BJ (cell line): ENCODE results near the gene DNAJB12. TPM values are rescaled to one million over a fixed set of nuclear protein-coding genes. Genes with fewer than 3 reads are reported as not detected.
A peak's percentile ranks its signal among the peaks of the same experiment; 100 is the strongest.

ENCODE experiments used
- CTCF ChIA-PET: fragments of 350-600 bp; formaldehyde crosslinking; extraction: SDS; loops from one replicate; lab custom pipeline; 2021; ENCODE audit warnings: antibody characterized with exemption, inconsistent platforms; lab: Yijun Ruan, JAX
- POLR2A ChIA-PET: fragments of 300-600 bp; sonication (Branson Sonifier 250); formaldehyde crosslinking; extraction: SDS; loops from one replicate; lab custom pipeline; 2021; ENCODE audit warnings: antibody characterized with exemption; lab: Charles Lee
- DNase-seq: peaks from one replicate; pipeline ENCODE4 v3.0.0-alpha.2; 2011; ENCODE audit warnings: low read depth
- H3K27me3 ChIP-seq: 2 replicates; pipeline ENCODE4 v1.6.0; 2011; ENCODE audit warnings: low read length; ENCODE audit not compliant: control insufficient read depth, insufficient read depth
- H3K36me3 ChIP-seq: 2 replicates; pipeline ENCODE4 v1.5.1; 2011; ENCODE audit warnings: low read length; ENCODE audit not compliant: control insufficient read depth, insufficient read depth
- H3K4me3 ChIP-seq: 2 replicates; pipeline ENCODE4 v1.5.1; 2011; ENCODE audit warnings: low read depth, mild to moderate bottlenecking, control low read depth, low read length
- polyA plus RNA-seq: library from polyadenylated mRNA; depleted of rRNA; stranded (reverse); fragments of >200 nt; gene quantifications from 2 replicates; pipeline ENCODE4 v1.2.3, GENCODE V29; 2011
- TF ChIP-seq, protein P1 (sequence below): IDR thresholded peaks from 2 replicates; pipeline ENCODE4 v1.5.1; 2011; ENCODE audit warnings: low read depth, mild to moderate bottlenecking, control low read depth, inconsistent platforms, low read length, moderate library complexity; ENCODE audit not compliant: insufficient read depth

DNAJB12 gene
- polyA plus RNA-seq, 1 experiment: 38.8 TPM

DNA sequence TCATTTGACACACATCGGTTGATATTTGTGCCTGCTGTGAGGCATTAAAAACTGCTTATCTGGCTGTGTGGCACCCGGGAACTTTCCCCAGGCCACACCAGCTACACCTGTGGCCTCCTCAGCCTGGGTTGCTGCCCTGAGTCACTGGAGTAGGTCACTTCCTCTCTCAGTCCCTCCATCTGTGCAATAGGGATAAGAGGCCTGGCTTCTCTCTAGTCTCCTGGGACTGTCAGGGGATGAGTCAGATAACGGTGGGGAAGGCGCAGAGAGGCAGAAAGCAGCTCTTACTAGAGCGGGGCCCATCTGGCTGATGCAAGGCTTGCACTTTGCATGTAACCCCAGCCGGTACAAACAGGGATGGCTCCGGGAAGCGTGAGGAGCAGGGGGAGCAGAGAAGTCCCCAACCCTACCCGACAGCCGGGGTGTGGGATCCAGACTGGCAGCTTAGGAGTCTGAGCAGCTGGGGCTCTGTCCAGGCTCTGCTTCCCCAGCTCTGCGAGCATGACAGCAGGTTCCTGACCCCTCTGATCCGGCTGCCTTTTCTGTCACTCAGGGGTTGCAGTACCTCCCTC, 34.0 kb downstream of the DNAJB12 start:
- Histone ChIP-seq H3K4me3 (no peak overlapping the region), H3K36me3 (no peaks in the 10 kb centered on the region), H3K27me3 (no peaks in the 10 kb centered on the region)
- peak; percentile 98 for DNase-seq
- POLR2A ChIA-PET: interaction anchor here (0.5 to 2.5 kb wide), 3 partner anchors 9 to 47 kb away, joined by 3 to 13 read pairs (median 3); partner anchors contain the start of gene DDIT4
- TF ChIP-seq, protein P1, sequence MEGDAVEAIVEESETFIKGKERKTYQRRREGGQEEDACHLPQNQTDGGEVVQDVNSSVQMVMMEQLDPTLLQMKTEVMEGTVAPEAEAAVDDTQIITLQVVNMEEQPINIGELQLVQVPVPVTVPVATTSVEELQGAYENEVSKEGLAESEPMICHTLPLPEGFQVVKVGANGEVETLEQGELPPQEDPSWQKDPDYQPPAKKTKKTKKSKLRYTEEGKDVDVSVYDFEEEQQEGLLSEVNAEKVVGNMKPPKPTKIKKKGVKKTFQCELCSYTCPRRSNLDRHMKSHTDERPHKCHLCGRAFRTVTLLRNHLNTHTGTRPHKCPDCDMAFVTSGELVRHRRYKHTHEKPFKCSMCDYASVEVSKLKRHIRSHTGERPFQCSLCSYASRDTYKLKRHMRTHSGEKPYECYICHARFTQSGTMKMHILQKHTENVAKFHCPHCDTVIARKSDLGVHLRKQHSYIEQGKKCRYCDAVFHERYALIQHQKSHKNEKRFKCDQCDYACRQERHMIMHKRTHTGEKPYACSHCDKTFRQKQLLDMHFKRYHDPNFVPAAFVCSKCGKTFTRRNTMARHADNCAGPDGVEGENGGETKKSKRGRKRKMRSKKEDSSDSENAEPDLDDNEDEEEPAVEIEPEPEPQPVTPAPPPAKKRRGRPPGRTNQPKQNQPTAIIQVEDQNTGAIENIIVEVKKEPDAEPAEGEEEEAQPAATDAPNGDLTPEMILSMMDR: no peak
- CTCF ChIA-PET: interaction anchor here (0.6 to 3.0 kb wide), 8 partner anchors 9 to 291 kb away, joined by 3 to 15 read pairs (median 4); partner anchors contain the start of gene DDIT4

DNA sequence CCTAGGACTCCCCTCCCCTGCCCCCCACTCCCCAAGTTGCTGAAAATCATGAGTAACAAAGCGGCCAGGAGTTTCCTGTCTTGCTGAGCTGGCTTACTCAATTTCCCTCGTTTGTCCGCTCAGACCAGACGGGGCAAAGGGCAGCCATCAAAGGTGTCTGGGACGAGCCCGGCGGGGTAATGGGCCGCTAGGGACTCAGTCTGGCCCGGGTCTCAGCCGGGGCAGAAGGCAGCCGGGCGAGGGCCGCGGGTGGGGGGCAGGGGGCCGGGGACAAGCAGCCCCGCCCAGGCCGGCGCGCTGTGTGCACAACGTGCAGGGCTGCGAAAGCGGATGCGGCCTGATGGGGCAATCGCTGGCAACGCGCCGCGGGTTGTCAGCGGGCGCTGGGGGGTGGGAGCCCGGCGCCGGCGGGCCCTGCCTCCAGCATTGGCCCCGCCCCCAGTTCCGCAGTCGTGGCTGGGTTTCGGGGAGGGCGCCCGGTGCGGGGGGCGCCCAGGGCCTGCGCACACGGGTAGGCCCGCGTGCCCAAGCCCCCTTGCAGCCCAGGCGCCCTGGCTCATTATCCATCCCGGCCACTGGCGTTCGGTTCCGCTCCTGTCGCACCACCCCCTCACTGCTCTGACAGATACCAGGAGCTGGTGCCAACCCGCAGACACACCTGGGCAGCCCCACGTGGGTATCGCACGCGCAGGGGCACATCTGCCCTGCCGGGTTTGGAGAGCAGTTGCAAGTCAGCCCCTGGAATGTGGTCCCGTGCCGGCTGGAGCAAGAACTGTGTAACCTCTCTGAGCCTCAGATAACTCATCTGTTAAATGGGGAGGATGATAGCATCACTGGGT, 35.1 kb downstream of the DNAJB12 start:
- H3K36me3 ChIP-seq: no peaks in the 10 kb centered on the region

DNA sequence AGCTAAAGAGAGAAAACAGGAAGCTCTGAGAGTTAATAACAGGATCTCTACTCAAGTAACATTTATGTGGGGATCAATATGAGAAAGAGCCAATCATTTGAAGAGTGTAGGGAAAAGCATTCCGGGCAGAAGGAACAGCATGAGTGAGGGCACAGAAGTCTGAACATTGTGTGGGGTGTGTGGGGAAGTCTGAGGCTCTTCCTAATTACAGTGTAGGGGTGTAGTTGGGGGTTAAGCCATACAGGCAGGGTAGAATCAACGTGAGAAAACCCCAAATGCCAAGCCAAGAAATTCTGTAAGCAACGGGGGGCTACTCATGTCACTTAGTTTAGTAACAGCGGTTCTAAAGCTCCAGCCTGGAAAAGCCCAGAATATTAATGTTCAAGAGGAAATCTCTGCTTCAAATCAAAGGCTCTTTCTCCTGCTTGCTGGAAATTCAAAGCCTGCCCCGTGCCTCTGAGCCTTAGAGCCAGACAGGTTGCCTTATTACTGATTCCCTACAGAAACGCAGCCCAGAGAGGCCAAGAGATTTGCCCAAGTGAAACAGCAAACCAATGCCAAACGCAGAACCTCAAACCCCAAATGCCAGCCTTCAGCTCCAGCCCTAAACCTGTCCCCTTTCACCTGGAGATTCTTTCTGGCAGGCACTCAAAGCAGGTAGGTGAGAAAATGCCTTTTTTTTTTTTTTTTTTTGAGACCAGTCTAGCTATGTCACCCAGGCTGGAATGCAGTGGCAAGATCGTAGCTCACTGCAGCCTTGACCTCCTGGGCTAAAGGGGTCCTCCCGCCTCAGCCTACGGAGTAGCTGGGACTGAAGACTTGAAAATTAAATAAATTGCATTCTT, 36.1 kb downstream of the DNAJB12 start:
- POLR2A ChIA-PET: interaction anchor here (1.0 to 1.5 kb wide), 2 partner anchors 22 to 45 kb away, joined by 10 read pairs; no protein-coding TSS in a partner anchor

More for the DNA sequence above, 35.1 kb downstream of the DNAJB12 start:
- Histone ChIP-seq H3K4me3 (peak overlapping the region; percentile 27), H3K27me3 (no peaks in the 10 kb centered on the region)
- ChIA-PET CTCF (interaction anchor here (1.5 to 2.2 kb wide), 3 partner anchors 11 to 193 kb away, joined by 4 to 6 read pairs (median 6); no protein-coding TSS in a partner anchor), POLR2A (interaction anchor here (0.6 to 2.5 kb wide), 6 partner anchors 23 to 251 kb away, joined by 7 to 16 read pairs (median 10); partner anchors contain the start of gene DDIT4)
- no peak for DNase-seq
- TF ChIP-seq, protein P1: no peak

DNA sequence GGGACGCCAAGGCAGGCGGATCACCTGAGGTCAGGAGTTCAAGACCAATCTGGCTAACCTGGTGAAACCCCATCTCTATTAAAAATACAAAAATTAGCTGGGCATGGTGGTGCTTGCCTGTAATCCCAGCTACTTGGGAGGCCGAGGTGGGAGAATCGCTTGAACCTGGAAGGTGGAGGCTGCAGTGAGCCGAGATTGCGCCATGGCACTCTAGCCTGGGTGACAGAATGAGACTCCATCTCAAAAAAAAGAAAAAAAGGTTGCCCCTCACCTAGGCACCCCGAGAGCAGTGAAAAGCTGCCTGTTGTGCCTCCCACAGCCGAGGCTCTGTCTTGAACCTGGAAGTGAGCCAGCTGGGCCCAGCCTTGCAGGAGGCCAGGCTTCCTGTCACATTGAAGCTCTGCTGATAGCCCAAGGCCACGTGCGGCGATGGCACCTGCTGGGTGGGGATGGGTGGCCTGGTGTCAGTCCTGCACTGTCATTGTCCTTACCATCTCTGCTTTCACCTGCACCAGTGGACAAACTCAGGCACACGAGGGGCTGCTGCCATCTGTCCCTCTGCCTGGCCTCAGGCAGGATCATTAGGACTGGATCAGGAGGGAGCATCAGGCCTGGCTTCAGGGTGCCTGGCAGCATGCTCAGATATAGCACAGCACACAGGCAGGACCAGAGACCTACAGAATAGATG, 37.8 kb downstream of the DNAJB12 start:
- CTCF ChIA-PET: interaction anchor here (1.1 kb wide), 1 partner anchor 94 kb away, joined by 3 read pairs; no protein-coding TSS in a partner anchor
- no peak for DNase-seq
- TF ChIP-seq, protein P1: no peak
- POLR2A ChIA-PET: no interaction called here
- H3K36me3 ChIP-seq: no peaks in the 10 kb centered on the region
- no peaks in the 10 kb centered on the region for H3K27me3 ChIP-seq
- H3K4me3 ChIP-seq: no peak overlapping the region

More for the DNA sequence above, 36.1 kb downstream of the DNAJB12 start:
- CTCF ChIA-PET: interaction anchor here (2.2 kb wide), 1 partner anchor 10 kb away, joined by 6 read pairs; no protein-coding TSS in a partner anchor
- H3K36me3 ChIP-seq: no peaks in the 10 kb centered on the region
- no peak overlapping the region; the same call in none of the 2 replicates for H3K4me3 ChIP-seq
- no peak for DNase-seq
- H3K27me3 ChIP-seq: no peaks in the 10 kb centered on the region
- TF ChIP-seq, protein P1: no peak
